OCI-LY7 (cell line): ENCODE results near the gene STIM1. TPM values are rescaled to one million over a fixed set of nuclear protein-coding genes. Genes with fewer than 3 reads are reported as not detected.

Source experiments
- BruUV-seq: library from RNA; stranded (reverse); fragments of 400-500 nt; replicated peaks from 2 replicates; lab custom pipeline; 2021; lab: Mats Ljungman, UMichigan
- CTCF ChIA-PET: fragments of 300-600 bp; sonication (Branson Sonifier 250); formaldehyde crosslinking; loops from one replicate; lab custom pipeline; 2022; ENCODE audit warnings: antibody characterized with exemption; ENCODE audit not compliant: unreplicated experiment; lab: Charles Lee
- POLR2A ChIA-PET: fragments of 300-600 bp; sonication (Branson Sonifier 250); formaldehyde crosslinking; loops from one replicate; lab custom pipeline; 2022; ENCODE audit warnings: antibody characterized with exemption; lab: Charles Lee
- DNase-seq: peaks from one replicate; pipeline ENCODE4 v3.0.0-alpha.2; 2015; ENCODE audit warnings: low spot score
- H2AFZ ChIP-seq: fragments of 200-600 bp; sonication (generic), shearing (Covaris generic); 2 replicates; pipeline ENCODE4 v1.6.1; 2014; ENCODE audit warnings: mild to moderate bottlenecking, antibody characterized with exemption, low read length, moderate library complexity
- H3K27ac ChIP-seq: fragments of 200-600 bp; sonication (generic); 2 replicates; pipeline ENCODE4 v1.5.1; 2014; ENCODE audit warnings: mixed run types, low read depth, mild to moderate bottlenecking, moderate library complexity, low read length, inconsistent platforms; ENCODE audit not compliant: poor library complexity, severe bottlenecking
- H3K36me3 ChIP-seq: fragments of 200-600 bp; sonication (generic); 2 replicates; pipeline ENCODE4 v1.6.1; 2014; ENCODE audit warnings: mild to moderate bottlenecking, antibody characterized with exemption, low read length, moderate library complexity, mixed read lengths; ENCODE audit not compliant: insufficient read depth
- H3K4me1 ChIP-seq: fragments of 200-600 bp; sonication (generic); 2 replicates; pipeline ENCODE4 v1.5.1; 2014; ENCODE audit warnings: mild to moderate bottlenecking, low read length; ENCODE audit not compliant: insufficient read depth, poor library complexity, severe bottlenecking
- H3K4me2 ChIP-seq: fragments of 200-600 bp; sonication (generic); 2 replicates; pipeline ENCODE4 v1.6.1; 2014; ENCODE audit warnings: mild to moderate bottlenecking, low read length
- H3K4me3 ChIP-seq: fragments of 200-600 bp; sonication (generic); 2 replicates; pipeline ENCODE4 v1.5.1; 2014; ENCODE audit warnings: mild to moderate bottlenecking, low read depth, low read length; ENCODE audit not compliant: poor library complexity, severe bottlenecking
- H3K79me2 ChIP-seq: fragments of 200-600 bp; sonication (generic); 2 replicates; pipeline ENCODE4 v1.6.1; 2016; ENCODE audit warnings: low read depth, mild to moderate bottlenecking, low read length, moderate library complexity, mixed read lengths; ENCODE audit not compliant: insufficient read depth
- H3K9me2 ChIP-seq: fragments of 200-600 bp; sonication (generic); 2 replicates; pipeline ENCODE4 v1.6.1; 2016; ENCODE audit warnings: mild to moderate bottlenecking, low read length, mixed read lengths; ENCODE audit not compliant: insufficient read depth
- H3K9me3 ChIP-seq: fragments of 200-600 bp; sonication (generic); 2 replicates; pipeline ENCODE4 v1.6.1; 2014; ENCODE audit warnings: mild to moderate bottlenecking, mixed run types, low read length, mixed read lengths
- H4K20me1 ChIP-seq: fragments of 200-600 bp; sonication (generic); 2 replicates; pipeline ENCODE4 v1.6.1; 2014; ENCODE audit warnings: mild to moderate bottlenecking, antibody characterized with exemption, low read length, moderate library complexity, mixed read lengths; ENCODE audit not compliant: insufficient read depth
- EZH2phosphoT487 ChIP-seq: fragments of 200-600 bp; sonication (generic); IDR thresholded peaks from 2 replicates; pipeline ENCODE4 v1.6.1; 2018; ENCODE audit warnings: low read depth, borderline replicate concordance, mild to moderate bottlenecking, mixed run types, antibody characterized with exemption, low read length, moderate library complexity, mixed read lengths
- intact Hi-C: fragments of 100-400 bp; cut with micrococcal nuclease; formaldehyde crosslinking; loops from one replicate; pipeline ENCODE4 v1.10.0; 2022; ENCODE audit not compliant: unreplicated experiment
- total RNA-seq, 2 experiments: library from RNA; depleted of rRNA in 1 of 2; stranded (reverse); fragments of >200 nt in 1 of 2; shearing (Covaris generic) in 1 of 2; gene quantifications; 2 replicates each; pipeline ENCODE4 v1.2.3, GENCODE V29; 2014 to 2022
- TF ChIP-seq, protein P1 (sequence below): fragments of 200-600 bp; sonication (generic); conservative IDR thresholded peaks from 2 replicates; pipeline ENCODE4 v1.5.1; 2014; ENCODE audit warnings: mild to moderate bottlenecking, antibody characterized with exemption, low read length, moderate library complexity, mixed read lengths

STIM1 gene
- total RNA-seq, 2 experiments from 2014 or later = 21.0 to 49.1 TPM

- Histone ChIP-seq H2AFZ (no peak overlapping the region), H3K9me2 (no peaks in the 10 kb centered on the region), H3K79me2 (no peaks in the 10 kb centered on the region), H3K4me2 (no peak overlapping the region), H3K4me1 (peaks cover 19% of the 10 kb centered on the region), H3K36me3 (peaks cover 19% of the 10 kb centered on the region; the same call in 1 of the 2 replicates), H3K27ac (no peak overlapping the region), H3K9me3 (no peaks in the 10 kb centered on the region), H3K4me3 (no peak overlapping the region), H4K20me1 (no peaks in the 10 kb centered on the region)
- TF ChIP-seq EZH2phosphoT487 = no peak
- TF ChIP-seq, protein P1, sequence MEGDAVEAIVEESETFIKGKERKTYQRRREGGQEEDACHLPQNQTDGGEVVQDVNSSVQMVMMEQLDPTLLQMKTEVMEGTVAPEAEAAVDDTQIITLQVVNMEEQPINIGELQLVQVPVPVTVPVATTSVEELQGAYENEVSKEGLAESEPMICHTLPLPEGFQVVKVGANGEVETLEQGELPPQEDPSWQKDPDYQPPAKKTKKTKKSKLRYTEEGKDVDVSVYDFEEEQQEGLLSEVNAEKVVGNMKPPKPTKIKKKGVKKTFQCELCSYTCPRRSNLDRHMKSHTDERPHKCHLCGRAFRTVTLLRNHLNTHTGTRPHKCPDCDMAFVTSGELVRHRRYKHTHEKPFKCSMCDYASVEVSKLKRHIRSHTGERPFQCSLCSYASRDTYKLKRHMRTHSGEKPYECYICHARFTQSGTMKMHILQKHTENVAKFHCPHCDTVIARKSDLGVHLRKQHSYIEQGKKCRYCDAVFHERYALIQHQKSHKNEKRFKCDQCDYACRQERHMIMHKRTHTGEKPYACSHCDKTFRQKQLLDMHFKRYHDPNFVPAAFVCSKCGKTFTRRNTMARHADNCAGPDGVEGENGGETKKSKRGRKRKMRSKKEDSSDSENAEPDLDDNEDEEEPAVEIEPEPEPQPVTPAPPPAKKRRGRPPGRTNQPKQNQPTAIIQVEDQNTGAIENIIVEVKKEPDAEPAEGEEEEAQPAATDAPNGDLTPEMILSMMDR = no peak
- DNase-seq = no peak
- intact Hi-C loops = no loop called here
- ChIA-PET CTCF (interaction anchor here (0.8 kb wide), 1 partner anchor 200 kb away, joined by 4 read pairs; the partner anchor contains the start of gene STIM1), POLR2A (no interaction called here)
- BruUV-seq = no TSS peak
These were observed 199.2 kb downstream of the STIM1 start for GRCh38 chr11:4054643-4055042.

DNA sequence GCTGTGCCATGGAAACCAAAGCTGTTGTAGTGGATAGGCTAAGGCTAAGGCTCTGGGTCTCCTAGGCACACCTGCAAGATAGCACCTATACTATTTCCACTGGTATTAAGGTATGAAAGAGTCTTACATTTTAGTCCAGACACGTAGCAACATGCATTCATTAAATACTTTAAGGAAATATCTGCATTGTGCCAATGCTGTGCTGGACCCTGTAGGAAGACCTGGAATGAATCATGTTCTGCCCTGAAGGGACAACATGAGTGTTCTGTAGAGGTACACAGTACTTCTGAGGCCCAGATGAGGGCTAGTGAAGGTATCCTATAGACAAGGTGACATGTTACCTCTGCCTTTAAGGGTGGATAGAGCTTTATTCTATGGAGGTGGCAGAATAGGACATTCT, 204.0 kb downstream of the STIM1 start:
- CTCF ChIA-PET = no interaction called here
- H3K36me3 ChIP-seq = peaks cover 39% of the 10 kb centered on the region; the same call in 1 of the 2 replicates
- BruUV-seq = no TSS peak

More for the DNA sequence above, 204.0 kb downstream of the STIM1 start:
- no peaks in the 10 kb centered on the region for H3K9me3 ChIP-seq
- no peak overlapping the region for H2AFZ ChIP-seq
- H3K9me2 ChIP-seq = no peaks in the 10 kb centered on the region
- H3K4me3 ChIP-seq = no peak overlapping the region
- no peak for TF ChIP-seq EZH2phosphoT487
- TF ChIP-seq, protein P1 = no peak
- H3K79me2 ChIP-seq = no peaks in the 10 kb centered on the region
- H3K4me1 ChIP-seq = peaks cover 19% of the 10 kb centered on the region
- H3K27ac ChIP-seq = no peak overlapping the region
- POLR2A ChIA-PET = interaction anchor here (0.5 to 2.0 kb wide), 3 partner anchors 12 to 80 kb away, joined by 3 to 5 read pairs (median 4); no protein-coding TSS in a partner anchor
- DNase-seq = no peak
- intact Hi-C loops = no loop called here
- no peaks in the 10 kb centered on the region for H4K20me1 ChIP-seq
- no peak overlapping the region for H3K4me2 ChIP-seq
